NCI-H2107 treated with DMSO at 0.1 percent for 48 hours (cell line): Measurements from ENCODE around the gene TXNDC17.
"Not testable (repeated sequence)": the region's sequence is repeated elsewhere in the genome, so short reads cannot be mapped to it uniquely, and the experiment has no call there.

Experiments used
- DNase-seq: peaks from one replicate; lab custom pipeline; 2025; ENCODE audit not compliant: unreplicated experiment; lab: John Stamatoyannopoulos, UW

Gene TXNDC17

DNA sequence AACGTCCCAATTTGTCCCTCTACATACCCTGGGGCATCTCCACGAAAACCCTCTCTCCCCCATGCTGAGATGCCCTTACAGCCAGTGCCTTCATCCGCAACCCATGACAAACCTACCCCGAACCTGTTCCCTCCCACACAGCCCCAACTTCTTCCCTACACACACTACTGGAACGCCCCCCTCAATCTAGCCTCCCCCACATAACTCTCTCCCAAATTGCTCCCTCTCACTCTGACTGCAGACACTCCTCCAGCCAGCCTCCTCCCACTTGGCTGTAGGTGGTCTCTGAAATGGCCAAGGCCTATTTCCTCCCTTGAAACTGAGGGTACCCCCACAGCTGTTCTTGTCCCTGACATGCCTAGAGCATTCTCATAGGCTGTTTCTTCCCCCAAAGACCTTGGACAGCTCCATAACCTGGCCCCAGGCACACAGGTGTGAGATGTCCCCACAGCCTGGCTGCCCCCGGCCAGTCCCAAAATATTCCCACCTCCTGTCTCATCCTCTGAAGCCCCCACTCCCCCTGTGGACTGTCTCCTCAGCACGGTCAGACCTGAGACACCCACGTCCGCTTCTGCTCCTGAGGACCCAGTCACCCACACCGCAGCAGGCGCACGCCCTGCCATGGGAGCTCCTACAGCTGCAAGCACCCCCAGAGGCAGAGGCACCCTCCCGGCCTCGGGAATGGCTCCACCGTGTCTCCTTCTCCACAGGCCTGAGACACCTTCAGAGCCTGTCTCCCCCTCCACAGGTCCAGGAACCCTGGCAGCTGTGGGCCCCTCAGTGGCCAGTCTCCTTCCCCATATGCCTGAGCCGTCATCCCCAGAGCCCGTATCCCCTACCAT, 4.0 kb upstream of the TXNDC17 start:
- DNase-seq = no peak

DNA sequence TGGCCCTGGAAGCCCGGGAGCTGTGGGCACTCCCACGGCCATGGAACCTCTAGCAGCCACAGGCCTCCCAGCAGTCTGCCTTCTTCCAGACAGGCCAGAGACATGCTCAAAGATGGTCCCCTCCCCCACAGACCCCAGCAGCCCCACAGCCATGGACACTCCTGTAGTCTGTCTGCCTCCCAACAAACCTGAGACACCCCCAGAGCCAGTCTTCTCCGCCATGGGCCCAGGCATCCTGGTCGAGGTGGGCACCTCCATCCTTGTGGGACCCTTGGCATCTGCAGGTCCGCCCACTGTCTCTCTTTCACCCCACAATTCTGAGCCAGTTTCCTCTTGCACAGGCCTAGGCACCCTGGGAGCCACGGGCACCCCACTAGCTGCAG, 3.4 kb upstream of the TXNDC17 start:
- DNase-seq = no peak

DNA sequence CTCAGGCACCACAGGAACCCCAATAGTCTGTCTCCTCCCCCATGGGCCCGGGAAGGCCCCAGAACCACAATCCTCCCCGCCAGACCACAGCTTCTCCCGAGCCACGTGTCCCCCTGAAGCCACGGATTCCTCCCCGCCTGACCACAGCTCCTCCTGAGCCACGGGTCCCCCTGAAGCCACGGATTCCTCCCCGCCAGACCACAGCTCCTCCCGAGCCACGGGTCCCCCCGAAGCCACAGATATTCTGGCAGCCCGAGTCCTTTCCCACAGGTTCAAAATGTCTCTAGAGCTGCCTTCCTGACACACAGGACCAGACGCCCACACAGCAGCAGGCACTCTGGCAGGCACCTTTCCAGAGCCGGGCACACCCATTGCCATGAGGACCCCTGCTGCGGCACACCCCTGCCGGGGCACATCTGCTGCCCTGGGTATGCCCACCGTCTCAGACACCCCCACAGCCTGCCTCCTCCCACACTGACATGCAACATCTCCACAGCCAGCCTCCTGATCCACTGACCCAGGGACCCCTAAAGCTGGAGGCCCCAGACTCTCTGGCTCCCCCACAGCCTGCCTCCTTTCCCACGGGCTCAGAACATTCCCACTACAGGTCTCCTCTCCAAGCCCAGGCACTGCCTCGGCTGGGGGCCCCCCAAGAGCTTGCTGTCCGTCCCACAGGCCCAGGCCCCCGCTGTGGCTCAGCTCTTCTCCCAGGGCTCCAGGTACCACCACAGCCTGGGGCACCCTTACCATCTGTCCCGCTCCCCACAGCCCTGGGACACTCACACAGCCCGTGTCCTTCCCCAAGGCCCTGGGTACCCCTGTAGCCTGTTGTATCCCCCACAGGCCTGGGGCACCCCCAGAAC, 2.6 kb upstream of the TXNDC17 start:
- no peak for DNase-seq

DNA sequence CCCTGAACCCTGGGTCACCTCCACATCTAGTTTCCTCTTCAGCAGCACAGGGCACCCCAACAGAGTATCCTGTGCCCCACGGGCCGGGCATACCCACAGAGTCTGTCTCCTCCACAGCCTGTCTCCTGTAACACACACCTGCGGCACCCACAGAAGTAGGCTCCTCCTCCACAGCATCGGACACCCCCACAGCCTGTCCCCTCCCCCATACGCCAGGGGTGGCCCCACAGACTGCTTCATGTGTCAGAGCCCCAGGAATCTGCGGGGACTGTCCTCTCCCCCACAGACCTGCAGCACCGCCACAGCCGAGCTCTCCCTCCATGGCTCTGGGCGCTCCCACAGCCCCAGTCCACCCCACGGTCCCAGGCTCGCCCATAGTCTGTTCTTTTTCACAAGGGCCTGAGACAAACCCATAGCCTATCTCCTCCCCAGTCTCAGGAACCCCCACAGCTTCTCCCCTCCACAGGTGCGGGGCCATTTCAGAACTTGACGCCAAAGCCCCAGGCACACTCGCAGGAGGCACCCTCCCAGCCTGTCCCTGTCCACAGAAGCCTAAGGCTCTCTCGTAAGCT, 1.8 kb upstream of the TXNDC17 start:
- no peak for DNase-seq

DNA sequence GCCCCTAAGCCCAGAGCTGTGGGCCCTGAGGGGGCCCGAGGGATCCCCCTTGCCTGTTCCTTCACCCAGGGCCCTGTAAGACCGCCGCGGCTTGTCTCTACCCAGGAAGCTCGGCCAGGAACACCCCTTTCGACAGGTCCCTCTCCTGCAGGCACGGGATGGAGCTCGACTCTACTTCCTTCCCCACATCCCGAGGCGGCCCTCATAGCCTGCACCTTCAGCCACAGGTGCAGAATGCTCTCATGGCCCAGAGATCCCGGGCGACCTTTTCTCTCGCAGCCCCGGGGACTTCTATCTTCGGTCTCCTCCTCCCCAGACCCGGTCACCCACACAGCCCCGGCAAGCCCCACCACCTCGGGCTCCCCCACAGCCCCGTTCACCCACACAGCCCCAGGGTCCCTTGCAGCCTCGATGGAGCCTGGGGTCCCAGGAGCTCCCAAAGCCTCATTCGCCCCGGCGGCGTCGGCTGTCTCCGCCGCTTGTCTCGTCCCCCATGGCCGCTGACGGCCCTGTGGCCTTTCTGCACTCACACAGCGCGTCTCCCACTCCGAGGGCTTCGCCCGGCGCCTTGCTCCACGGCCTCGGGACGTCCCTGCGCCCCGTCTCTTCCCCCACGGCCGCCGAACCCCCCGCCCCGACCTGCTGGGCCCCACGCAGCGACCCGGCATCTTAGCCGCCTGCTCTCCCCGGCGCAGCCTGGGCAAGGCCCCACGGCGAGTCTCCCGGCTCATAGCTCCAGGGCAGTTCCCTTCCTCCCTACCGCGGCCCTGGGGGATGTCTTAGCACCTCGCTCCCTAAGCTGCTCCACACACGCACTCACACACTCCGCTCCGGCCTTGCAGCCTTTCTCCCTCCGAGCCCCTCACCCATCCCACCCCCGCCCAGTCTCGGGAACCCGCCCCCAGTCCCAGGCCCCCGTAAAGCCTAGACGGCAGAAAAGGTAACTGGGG, 999 bp upstream of the TXNDC17 start:
- DNase-seq = no peak

DNA sequence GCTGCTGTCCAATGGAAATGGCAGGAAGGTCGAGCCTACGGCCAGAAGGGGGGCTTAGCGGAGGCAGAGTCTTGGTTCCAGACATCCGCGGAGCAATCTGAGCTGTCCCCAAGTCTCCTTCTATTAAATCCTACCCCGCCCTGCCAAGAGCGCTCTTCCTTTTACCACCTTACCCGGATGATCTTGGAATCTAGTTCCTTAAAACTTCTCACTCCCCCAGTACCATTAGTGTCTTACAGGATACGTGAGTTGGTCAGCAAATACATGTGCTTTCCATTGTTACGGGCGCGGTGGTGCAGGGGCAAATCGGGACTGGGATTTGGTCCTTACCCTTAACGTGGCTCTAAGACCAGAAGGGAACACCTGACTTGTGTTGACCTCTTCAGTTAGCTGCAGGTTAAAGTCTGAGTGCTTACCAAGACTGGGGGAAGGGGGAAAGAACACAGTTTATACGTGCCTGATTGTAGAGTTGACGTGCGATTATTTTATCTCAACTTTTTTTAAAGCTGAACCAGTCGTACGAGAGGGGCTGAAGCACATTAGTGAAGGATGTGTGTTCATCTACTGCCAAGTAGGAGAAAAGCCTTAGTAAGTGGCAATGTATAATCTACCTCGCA, 495 bp downstream of the TXNDC17 start:
- DNase-seq = no peak

DNA sequence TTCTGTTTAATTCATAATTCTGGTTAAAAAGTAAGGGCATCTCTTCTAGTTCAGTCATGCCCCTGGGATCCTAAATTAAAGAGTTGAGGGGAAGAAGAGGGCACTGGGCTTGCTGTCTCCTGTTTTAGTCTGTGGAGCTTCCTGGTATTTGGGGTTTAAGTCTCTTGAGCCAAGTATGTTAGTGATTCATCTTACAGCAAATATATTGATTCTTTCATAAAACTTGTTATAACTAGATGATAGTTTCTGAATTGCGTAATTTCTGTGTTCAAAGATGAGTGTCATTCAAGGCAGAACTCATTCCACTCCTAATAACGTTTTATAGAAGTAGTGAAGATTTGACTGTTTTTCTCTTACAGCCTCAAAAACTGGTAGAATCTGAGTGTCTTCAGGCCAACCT, 1.7 kb downstream of the TXNDC17 start:
- DNase-seq = no peak

DNA sequence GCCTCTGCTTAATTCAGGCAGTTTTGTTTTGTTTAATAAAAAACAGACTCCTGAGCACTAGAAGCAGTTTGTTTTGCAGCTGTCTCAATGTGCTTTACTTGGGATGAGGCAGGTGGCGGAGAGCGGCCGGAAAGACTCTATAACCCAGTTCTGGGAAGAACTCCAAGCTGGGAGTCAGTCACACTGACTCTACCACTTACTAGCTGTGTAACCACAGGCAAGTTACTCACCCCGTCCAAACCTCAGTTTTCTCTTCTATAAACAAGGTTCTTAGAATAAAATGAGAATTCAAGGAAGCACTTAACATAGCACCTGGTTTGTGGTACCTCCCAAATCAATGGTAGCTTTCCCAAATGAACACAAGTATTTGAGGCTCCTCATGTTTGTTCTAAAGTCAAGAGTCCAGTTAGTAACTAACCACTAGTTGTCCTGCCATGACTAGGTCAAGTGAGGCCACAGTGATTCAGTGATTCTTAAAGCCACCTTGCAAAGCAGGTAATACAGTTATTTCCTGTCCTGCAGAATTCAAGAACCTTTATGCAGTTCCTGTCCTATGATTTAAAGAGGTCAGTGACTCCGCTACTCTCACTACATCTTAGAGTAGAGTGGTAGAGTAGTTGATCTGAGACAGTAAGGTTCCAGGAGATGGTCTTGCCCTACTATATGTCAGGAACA, 2.7 kb downstream of the TXNDC17 start:
- DNase-seq = no peak

DNA sequence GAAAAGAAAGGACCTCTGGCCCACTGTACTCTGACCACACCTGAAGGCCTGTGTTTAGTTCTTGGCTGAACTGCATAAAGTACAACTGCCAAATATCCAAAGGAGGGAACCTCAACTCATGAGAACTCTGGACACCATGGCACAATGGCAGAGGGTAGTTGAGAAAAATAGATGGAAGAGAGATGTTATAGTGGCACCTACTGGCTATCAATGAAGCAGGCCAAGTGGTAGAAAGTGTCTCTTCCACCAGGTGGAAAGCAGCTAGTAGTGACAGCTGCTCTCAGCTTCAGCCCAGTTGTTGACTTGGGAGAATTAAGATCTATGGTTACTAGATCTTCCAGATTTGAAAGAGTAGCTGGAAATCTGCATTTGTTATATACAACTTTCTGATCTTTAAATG, 7.3 kb downstream of the TXNDC17 start:
- no peak for DNase-seq

DNA sequence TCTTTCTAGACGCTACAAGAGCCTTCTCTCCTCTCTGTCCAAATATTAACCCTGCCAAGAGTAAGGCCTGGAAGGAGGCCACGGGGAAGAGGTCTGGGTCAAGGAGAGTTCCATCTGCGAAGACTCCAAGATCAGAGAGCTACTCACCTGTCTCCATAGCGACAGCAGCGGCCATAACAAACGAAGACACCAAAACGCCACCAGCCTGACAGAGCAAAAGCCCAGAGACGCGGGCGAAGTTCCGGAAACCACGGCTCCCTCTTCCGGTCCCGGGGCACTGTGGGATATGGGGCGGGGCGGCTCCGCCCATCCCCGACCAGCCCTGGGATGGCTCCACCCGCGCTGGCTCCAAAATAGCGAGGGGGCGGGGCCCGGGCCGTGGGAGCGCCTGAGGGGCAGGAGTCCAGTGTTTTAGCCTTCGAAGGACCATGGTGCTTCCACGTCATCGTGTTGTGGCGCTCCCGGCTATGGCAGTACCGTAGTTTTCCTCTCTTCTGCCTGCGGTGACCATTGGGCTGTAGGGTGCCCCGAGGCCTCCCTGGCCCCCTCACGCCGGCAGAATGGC, 10.6 kb downstream of the TXNDC17 start, which contains the start of the genes C17orf100 and MED31:
C17orf100 (plus strand) TSS at position 409 of the 565 bp plus-strand sequence; CDS start at position 561, 152 bp downstream.
MED31 (minus strand) TSS at position 252 of the 565 bp plus-strand sequence; CDS start at position 175, 77 bp downstream.
- DNase-seq = peak; percentile 56

DNA sequence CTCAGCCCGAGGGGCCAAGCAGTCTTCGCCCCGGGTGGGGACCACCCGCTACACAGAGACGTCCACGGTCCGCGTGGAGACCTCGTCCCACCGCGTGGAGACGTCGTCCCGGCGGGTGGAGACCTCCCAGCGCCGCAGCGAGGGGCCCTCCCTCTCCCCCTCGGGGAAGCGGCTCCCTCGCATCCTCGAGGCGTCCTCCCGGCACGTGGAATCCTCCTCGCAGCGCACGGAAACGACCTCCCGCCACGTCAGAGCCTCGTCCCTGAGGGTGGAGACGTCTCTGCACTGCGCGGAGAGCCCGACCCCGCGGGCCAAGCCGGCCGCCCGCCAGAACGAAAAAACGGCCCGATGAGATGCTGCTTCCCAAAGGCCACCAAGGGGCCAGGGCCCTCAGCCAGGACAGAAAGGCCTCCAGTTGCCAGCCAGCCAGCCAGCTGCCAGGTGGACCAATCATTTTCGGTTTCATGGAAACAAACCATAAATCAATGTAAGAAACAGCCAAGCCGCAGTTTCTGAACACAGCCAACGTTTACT, 11.1 kb downstream of the TXNDC17 start:
- DNase-seq = no peak

DNA sequence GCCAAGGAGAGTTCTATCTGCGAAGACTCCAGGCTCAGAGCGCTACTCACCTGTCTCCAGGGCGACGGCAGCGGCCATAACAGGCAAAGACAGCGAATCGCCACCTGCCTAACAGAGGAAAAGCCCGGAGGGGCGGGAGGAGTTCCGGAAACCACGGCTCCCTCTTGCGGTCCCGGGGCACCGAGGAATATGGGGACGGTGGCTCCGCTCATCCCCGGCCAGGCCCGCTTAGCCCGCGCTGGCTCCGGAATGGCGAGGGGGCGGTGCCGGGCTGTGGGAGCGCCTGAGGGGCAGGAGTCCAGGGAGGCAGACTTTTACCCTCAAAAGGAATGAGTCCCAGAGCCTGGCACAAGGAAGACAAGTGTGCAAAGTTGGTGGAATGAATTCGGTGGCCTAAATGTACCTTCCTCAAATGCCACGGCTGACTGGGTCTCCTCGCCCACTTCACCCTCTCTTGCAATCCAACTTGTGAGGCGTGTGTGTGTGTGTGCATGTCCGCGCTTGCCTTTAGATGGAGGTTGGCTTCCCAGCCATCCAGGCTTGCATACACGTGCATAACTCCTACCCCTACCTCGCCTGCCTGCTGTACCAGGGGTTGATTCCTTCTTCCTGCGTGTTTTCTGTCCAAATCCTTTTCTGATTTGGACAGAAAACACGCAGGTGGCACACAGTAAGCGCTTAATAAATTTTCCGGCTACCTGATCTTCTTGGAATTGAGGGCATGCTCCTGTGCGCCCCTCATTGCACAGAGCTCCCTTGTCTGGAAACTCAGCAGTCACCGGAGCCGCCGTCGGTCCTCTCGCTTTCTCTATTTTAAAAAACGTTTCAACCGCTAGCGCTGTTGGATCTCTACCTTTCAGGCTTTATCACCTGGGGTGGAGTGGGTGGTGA, 14.2 kb downstream of the TXNDC17 start:
- peak; percentile 8 for DNase-seq

DNA sequence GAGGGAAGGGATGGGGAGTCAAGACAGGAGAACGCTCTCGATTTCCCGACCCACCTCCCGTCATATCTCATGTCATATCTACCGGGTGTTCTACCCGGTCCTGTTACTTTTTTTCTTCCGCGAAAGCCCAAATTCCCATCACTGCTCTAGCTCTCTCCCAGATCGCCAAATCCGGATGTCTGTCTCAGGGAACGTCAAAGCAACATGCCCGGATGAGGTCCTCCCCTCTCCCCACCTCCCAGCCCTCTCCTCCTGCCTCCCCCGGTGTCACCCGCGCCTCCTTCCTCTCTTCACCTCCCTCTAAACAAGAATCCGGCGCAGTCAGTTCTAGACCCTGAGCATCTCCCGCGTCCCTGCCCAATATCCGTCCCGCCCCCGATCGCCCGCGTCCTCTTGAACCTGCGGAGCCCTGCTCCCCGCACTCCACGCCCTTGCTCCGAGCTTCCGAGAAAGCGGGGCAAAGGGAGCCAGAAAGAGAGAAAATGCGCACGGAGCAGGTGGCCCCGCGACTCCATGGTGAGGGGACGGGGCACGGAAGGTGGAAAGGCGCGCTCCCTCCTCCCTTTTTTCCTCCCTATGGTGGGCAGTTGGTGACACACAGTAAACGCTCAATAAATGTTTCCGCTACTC, 15.0 kb downstream of the TXNDC17 start:
- DNase-seq = not testable (repeated sequence)

DNA sequence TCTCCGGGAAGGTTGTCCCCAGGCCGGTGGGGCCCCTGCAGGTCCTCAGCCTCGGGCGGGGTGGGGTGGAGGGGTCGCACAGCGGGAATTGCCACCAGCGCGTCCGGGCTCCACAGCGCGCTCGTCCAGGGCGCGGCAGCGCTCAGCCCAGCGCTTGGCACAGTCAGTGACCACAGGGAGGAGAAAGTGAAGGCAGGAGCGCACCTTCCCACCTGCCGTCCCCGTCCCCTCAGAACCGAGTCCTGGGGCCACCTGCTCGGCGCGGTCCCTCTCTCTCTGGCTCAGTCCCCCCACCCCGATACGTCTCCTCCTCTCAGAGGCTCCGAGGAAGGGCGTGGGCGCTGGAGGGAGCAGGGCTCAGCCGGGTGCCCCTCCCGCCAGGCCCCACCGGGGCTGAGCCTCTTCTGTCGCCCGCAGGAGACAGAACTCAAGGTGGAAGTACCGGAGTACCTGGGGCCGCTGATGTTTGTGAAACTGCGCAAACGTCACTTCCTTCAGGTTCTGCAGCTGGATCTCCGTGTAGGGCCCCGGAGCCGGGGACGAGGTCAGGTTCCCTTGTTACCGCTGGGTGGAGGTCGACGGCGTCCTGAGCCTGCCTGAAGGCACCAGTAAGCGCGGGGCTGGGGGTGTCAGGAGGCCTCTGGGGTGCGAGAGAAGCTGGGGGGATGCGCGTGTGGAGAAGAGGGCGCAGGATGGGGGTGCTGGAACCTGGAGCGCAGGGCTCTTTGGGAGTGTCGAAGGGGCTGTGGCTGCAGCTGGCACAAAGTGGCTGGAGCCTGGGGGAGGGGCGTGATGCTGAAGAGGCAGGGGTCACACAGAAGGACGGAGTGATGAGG, 16.2 kb downstream of the TXNDC17 start:
- peak; percentile 8 for DNase-seq

DNA sequence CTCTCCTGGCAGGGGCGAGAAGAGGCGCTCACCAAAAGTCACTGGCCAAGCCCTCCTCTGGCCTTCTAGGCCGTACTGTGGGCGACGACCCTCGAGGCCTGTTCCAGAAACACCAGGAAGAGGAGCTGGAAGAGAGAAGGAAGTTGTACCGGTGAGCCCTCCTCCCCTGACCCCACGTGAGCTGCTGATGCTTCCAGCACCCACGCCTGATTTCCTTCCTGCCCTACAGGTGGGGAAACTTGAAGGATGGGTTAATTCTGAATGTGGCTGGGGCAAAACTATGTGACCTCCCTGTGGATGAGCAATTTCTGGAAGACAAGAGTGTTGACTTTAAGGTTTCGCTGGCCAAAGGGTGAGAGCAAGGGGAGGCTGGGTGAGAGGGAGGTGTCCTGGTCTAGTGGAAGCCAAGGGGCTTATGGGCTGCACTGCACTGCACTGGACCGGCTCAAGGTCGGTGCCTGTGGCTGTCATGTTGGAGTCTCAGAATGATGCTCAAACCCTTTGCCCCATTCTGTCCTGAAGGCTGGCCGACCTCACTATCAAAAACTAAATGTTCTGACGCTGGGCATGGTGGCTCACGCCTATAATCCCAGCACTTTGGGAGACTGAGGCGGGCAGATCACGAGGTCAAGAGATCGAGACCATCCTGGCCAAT, 16.9 kb downstream of the TXNDC17 start:
- no peak for DNase-seq

DNA sequence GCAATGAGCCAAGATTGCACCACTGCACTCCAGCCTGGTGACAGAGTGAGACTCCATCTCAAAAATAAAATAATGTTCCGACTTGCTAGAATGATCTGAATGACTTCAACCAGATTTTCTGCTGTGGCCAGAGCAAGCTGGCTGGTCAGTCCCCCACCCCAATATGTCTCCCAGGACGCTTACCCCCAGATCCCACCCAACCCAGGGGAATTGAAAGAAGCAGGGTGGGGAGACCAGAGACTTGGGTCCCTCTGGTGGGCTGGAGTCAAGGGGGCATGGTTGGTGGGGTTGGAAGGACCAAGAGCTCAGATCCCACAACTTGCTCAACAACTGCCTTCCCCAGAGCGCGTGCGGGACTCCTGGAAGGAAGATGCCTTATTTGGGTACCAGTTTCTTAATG, 17.6 kb downstream of the TXNDC17 start:
- not testable (repeated sequence) for DNase-seq
